Smooth muscle cell (in vitro differentiated cells): ENCODE data around the gene DCAF5. TPM values are rescaled to one million over a fixed set of nuclear protein-coding genes. Genes with fewer than 3 reads are reported as not detected.

Source experiments
- DNase-seq: peaks from one replicate; lab custom pipeline; 2025; ENCODE audit not compliant: unreplicated experiment; lab: John Stamatoyannopoulos, UW
- H2AFZ ChIP-seq: fragments of 200-600 bp; sonication (generic); 2 replicates; pipeline ENCODE4 v1.6.0; 2016; ENCODE audit warnings: antibody characterized with exemption, low read depth, mild to moderate bottlenecking
- H3F3A ChIP-seq: fragments of 200-600 bp; sonication (generic); 2 replicates; pipeline ENCODE4 v1.6.0; 2017; ENCODE audit warnings: antibody characterized with exemption, low read depth
- H3K27ac ChIP-seq: fragments of 200-600 bp; sonication (generic); 2 replicates; pipeline ENCODE4 v1.5.1; 2016; ENCODE audit warnings: low read depth, mild to moderate bottlenecking
- H3K27me3 ChIP-seq: fragments of 200-600 bp; sonication (generic); 2 replicates; pipeline ENCODE4 v1.6.1; 2016; ENCODE audit warnings: low read depth, mild to moderate bottlenecking
- H3K36me3 ChIP-seq: fragments of 200-600 bp; sonication (generic); 2 replicates; pipeline ENCODE4 v1.5.1; 2016; ENCODE audit warnings: low read depth
- H3K4me1 ChIP-seq: fragments of 200-600 bp; sonication (generic); 2 replicates; pipeline ENCODE4 v1.5.1; 2016; ENCODE audit warnings: low read depth
- H3K4me2 ChIP-seq: fragments of 200-600 bp; sonication (generic); 2 replicates; pipeline ENCODE4 v1.6.0; 2016; ENCODE audit warnings: mild to moderate bottlenecking
- H3K4me3 ChIP-seq: fragments of 200-600 bp; sonication (generic); 2 replicates; pipeline ENCODE4 v1.5.1; 2016; ENCODE audit warnings: mild to moderate bottlenecking
- H3K79me2 ChIP-seq: fragments of 200-600 bp; sonication (generic); 2 replicates; pipeline ENCODE4 v1.6.0; 2016; ENCODE audit warnings: low read depth, mild to moderate bottlenecking
- H3K9ac ChIP-seq: fragments of 200-600 bp; sonication (generic); 2 replicates; pipeline ENCODE4 v1.6.0; 2016; ENCODE audit warnings: low read depth
- H3K9me3 ChIP-seq: fragments of 200-600 bp; sonication (generic); replicated peaks from 2 replicates; pipeline ENCODE4 v1.5.1; 2016; ENCODE audit warnings: low read depth
- H4K20me1 ChIP-seq: fragments of 200-600 bp; sonication (generic); 2 replicates; pipeline ENCODE4 v1.6.0; 2016; ENCODE audit warnings: low read depth
- WGBS: methylation state at CpG from one replicate; pipeline ENCODE4 v1.1.7; 2016; ENCODE audit warnings: low lambda C conversion rate; 5-methylcytosine and 5-hydroxymethylcytosine counted together
- polyA plus RNA-seq: library from polyadenylated mRNA; unstranded; fragments of >200 nt; fragmentation: Nextera tagmentation; extraction: Ambion mirVana; gene quantifications from 2 replicates; pipeline ENCODE4 v1.2.1, GENCODE V29; 2016
- total RNA-seq: library from RNA; depleted of rRNA; stranded (reverse); fragments of >200 nt; gene quantifications from 2 replicates; pipeline ENCODE4 v1.2.3, GENCODE V29; 2014
- TF ChIP-seq, protein P1 (sequence below): fragments of 200-600 bp; sonication (generic); IDR thresholded peaks from 2 replicates; pipeline ENCODE4 v1.5.1; 2017; ENCODE audit warnings: borderline replicate concordance, mild to moderate bottlenecking, antibody characterized with exemption; ENCODE audit not compliant: insufficient read depth, poor library complexity, severe bottlenecking

Gene DCAF5
- total and polyA plus RNA-seq, 2 experiments from 2014 or later, result 23.0 to 45.4 TPM

DNA sequence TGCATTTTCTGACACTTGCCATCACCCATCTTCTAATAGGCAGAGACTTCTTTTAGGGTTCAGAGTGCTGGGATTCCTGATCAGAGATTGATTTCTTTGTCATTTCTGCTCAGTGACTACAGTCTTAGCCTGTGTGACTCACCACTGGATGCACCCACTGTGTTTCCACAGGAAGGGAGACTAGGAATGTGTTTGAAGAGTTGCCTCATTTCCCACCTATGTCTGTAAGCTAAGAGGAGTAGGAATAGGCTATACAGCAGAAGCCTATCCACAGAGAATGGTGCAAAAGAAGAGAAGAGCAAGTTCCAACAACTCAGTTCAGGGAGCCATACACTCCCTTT is 113.7 kb downstream of the DCAF5 start:
- no peaks in the 10 kb centered on the region for H3K27me3 ChIP-seq
- peaks cover 31% of the 10 kb centered on the region for H3F3A ChIP-seq
- no peaks in the 10 kb centered on the region for H3K79me2 ChIP-seq
- H4K20me1 ChIP-seq, result no peaks in the 10 kb centered on the region
- TF ChIP-seq, protein P1, sequence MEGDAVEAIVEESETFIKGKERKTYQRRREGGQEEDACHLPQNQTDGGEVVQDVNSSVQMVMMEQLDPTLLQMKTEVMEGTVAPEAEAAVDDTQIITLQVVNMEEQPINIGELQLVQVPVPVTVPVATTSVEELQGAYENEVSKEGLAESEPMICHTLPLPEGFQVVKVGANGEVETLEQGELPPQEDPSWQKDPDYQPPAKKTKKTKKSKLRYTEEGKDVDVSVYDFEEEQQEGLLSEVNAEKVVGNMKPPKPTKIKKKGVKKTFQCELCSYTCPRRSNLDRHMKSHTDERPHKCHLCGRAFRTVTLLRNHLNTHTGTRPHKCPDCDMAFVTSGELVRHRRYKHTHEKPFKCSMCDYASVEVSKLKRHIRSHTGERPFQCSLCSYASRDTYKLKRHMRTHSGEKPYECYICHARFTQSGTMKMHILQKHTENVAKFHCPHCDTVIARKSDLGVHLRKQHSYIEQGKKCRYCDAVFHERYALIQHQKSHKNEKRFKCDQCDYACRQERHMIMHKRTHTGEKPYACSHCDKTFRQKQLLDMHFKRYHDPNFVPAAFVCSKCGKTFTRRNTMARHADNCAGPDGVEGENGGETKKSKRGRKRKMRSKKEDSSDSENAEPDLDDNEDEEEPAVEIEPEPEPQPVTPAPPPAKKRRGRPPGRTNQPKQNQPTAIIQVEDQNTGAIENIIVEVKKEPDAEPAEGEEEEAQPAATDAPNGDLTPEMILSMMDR, result no peak
- no peaks in the 10 kb centered on the region for H3K36me3 ChIP-seq
- peak overlapping the region; percentile 87 for H3K27ac ChIP-seq
- no peak overlapping the region for H3K4me3 ChIP-seq
- H2AFZ ChIP-seq, result no peak overlapping the region
- no peak for DNase-seq
- no peaks in the 10 kb centered on the region for H3K9me3 ChIP-seq
- H3K9ac ChIP-seq, result peak overlapping the region; percentile 67
- H3K4me2 ChIP-seq, result peak overlapping the region; percentile 12
- H3K4me1 ChIP-seq, result peaks cover 39% of the 10 kb centered on the region

DNA sequence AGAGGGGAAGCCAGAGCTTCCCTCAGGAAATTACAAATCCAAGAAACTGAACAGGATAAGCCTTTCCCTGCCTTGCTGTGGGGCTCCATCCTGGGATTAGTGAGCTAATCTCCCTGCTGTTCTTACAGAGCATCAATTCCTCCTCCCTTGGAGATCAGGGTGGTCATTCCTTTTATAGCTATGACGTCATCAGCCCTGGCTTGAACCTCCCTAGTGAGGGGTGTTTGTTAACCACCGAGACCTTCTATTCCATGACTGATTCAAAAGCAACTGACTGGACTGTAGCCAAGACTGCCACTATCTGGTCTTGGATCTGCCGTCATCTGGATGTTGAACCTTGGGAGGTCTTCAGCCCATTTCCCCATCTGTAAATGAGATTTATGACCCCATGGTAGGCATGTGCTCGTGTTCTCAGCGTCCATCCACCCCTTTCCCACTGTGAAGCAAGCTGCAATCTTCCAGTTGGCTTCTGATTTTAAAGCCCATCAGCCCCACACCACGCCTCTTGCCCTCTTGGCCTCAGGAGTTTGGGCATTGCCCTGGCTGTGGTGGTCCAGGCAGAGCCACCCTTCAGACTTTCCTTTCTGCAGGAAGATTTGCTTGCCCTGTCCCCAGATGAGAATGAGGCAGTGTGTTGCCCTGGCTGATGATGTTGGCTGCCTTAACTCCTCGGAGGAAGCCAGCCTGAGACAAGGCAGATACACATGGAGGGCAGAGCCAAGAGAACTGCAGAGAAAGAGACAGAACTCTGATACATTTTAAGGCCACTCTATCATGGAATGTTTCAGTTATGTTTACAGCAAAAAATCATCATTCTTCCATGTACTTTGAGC is 114.2 kb downstream of the DCAF5 start:
- TF ChIP-seq, protein P1, result no peak
- Histone ChIP-seq H3K9me3 (no peaks in the 10 kb centered on the region), H3K27me3 (no peaks in the 10 kb centered on the region), H2AFZ (no peak overlapping the region), H4K20me1 (no peaks in the 10 kb centered on the region), H3K4me3 (no peak overlapping the region), H3K27ac (peak overlapping the region; percentile 87), H3K79me2 (no peaks in the 10 kb centered on the region), H3K4me1 (peaks cover 33% of the 10 kb centered on the region), H3K9ac (peak overlapping the region; percentile 67), H3K36me3 (no peaks in the 10 kb centered on the region), H3F3A (peaks cover 30% of the 10 kb centered on the region), H3K4me2 (peak overlapping the region; percentile 66)
- DNase-seq, result no peak
- 30% methylated on average over 7 of the region's 7 CpGs for WGBS

DNA sequence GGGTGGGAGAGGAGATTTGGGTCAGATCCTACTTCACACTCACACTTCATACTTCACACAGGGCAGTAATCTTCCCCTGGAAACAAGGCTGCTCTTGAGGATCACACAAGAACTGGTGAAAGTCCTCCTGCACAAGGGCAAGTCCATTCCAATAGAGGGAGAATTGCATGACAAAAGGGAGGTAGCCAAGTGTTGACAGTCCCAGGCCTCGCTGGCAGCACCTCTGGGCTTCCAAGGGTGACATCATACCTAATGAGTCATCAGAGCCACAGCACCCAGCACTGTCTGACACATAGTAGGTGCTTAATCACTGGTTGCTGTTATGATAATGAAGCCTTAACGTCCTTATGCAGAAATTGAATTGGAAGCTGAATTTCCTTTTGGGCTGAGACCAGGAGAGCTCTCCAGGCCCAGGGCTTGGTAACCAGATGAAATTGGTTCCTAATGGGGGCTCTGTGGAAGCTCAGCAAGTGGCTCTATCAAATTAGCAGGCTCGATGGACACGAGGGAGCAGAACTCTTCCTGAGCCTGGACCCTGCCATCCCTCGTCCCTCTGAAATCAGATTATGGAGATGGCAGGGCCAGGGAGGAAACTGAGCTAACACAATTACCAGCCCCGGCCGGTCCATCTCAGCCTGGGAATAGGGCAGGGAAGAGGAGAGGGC is 115.0 kb downstream of the DCAF5 start:
- TF ChIP-seq, protein P1, result no peak
- H3K27me3 ChIP-seq, result no peaks in the 10 kb centered on the region
- peaks cover 26% of the 10 kb centered on the region for H3K4me1 ChIP-seq
- peak overlapping the region; percentile 87 for H3K27ac ChIP-seq
- H4K20me1 ChIP-seq, result no peaks in the 10 kb centered on the region
- H3F3A ChIP-seq, result peaks cover 30% of the 10 kb centered on the region
- no peak overlapping the region for H3K4me3 ChIP-seq
- peak overlapping the region; percentile 13 for H3K9ac ChIP-seq
- no peaks in the 10 kb centered on the region for H3K9me3 ChIP-seq
- no peak overlapping the region for H2AFZ ChIP-seq
- WGBS, result 26% methylated on average over 7 of the region's 7 CpGs
- no peaks in the 10 kb centered on the region for H3K36me3 ChIP-seq
- no peak for DNase-seq
- H3K4me2 ChIP-seq, result peak overlapping the region; percentile 66
- no peaks in the 10 kb centered on the region for H3K79me2 ChIP-seq
